ENCODE measurements around the gene QRICH1. TPM values are rescaled to one million over a fixed set of nuclear protein-coding genes. Genes with fewer than 3 reads are reported as not detected.

The QRICH1 gene
- total RNA-seq, 2 experiments from 2014 or later: 111 to 132 TPM

- Histone ChIP-seq H3K4me2 (ENCODE audit: low read length) (no peak overlapping the region), H3K27ac (ENCODE audit: low read depth, low read length, poor library complexity, severe bottlenecking) (no peak overlapping the region), H4K20me1 (ENCODE audit: insufficient read depth, low read length) (no peaks in the 10 kb centered on the region), H3K4me1 (ENCODE audit: insufficient read depth, low read length, poor library complexity, severe bottlenecking) (peaks cover 16% of the 10 kb centered on the region), H2AFZ (ENCODE audit: low read length) (no peak overlapping the region), H3K79me2 (ENCODE audit: insufficient read depth, low read depth, low read length) (peaks cover 7% of the 10 kb centered on the region), H3K9me2 (ENCODE audit: insufficient read depth, low read length) (no peaks in the 10 kb centered on the region), H3K9me3 (ENCODE audit: low read length) (no peaks in the 10 kb centered on the region), H3K36me3 (ENCODE audit: insufficient read depth, low read length) (peaks cover 72% of the 10 kb centered on the region), H3K4me3 (ENCODE audit: low read depth, low read length, poor library complexity, severe bottlenecking) (no peak overlapping the region)
- DNase-seq (ENCODE audit: low spot score): no peak
- POLR2A ChIA-PET: no interaction called here
- no TSS peak for BruUV-seq (replicated peaks)
- intact Hi-C loops (cut with micrococcal nuclease; ENCODE audit: unreplicated experiment): no loop called here
- CTCF ChIA-PET (ENCODE audit: unreplicated experiment): no interaction called here
- TF ChIP-seq, protein P1, sequence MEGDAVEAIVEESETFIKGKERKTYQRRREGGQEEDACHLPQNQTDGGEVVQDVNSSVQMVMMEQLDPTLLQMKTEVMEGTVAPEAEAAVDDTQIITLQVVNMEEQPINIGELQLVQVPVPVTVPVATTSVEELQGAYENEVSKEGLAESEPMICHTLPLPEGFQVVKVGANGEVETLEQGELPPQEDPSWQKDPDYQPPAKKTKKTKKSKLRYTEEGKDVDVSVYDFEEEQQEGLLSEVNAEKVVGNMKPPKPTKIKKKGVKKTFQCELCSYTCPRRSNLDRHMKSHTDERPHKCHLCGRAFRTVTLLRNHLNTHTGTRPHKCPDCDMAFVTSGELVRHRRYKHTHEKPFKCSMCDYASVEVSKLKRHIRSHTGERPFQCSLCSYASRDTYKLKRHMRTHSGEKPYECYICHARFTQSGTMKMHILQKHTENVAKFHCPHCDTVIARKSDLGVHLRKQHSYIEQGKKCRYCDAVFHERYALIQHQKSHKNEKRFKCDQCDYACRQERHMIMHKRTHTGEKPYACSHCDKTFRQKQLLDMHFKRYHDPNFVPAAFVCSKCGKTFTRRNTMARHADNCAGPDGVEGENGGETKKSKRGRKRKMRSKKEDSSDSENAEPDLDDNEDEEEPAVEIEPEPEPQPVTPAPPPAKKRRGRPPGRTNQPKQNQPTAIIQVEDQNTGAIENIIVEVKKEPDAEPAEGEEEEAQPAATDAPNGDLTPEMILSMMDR (conservative IDR thresholded peaks at IDR 0.05; ENCODE audit: low read length): no peak
- TF ChIP-seq EZH2phosphoT487 (IDR thresholded peaks at IDR 0.05; ENCODE audit: borderline replicate concordance, low read depth, low read length): no peak
Measured at GRCh38 chr3:49098429-49098828, 4.6 kb upstream of the QRICH1 start.

- no peak for TF ChIP-seq EZH2phosphoT487 (IDR thresholded peaks at IDR 0.05; ENCODE audit: borderline replicate concordance, low read depth, low read length)
- TF ChIP-seq, protein P1 (conservative IDR thresholded peaks at IDR 0.05; ENCODE audit: low read length): no peak
- H3K4me3 ChIP-seq (ENCODE audit: low read depth, low read length, poor library complexity, severe bottlenecking): peak overlapping the region; percentile 94
- ChIA-PET CTCF (ENCODE audit: unreplicated experiment) (interaction anchor here (0.6 to 1.1 kb wide), 5 partner anchors 11 to 376 kb away, joined by 3 to 6 read pairs (median 5); no protein-coding TSS in a partner anchor), POLR2A (interaction anchor here (0.5 to 2.7 kb wide), 17 partner anchors 9 to 482 kb away, joined by 3 to 14 read pairs (median 4); partner anchors contain the start of genes DAG1, IMPDH2, NDUFAF3 and QARS1)
- H3K79me2 ChIP-seq (ENCODE audit: insufficient read depth, low read depth, low read length): peaks cover 48% of the 10 kb centered on the region
- H3K36me3 ChIP-seq (ENCODE audit: insufficient read depth, low read length): peaks cover 60% of the 10 kb centered on the region
- H3K9me2 ChIP-seq (ENCODE audit: insufficient read depth, low read length): no peaks in the 10 kb centered on the region
- H2AFZ ChIP-seq (ENCODE audit: low read length): peak overlapping the region; percentile 47; the same call in 1 of the 2 replicates
- H4K20me1 ChIP-seq (ENCODE audit: insufficient read depth, low read length): peaks cover 19% of the 10 kb centered on the region; the same call in 1 of the 2 replicates
- no TSS peak for BruUV-seq (replicated peaks)
- peaks cover 23% of the 10 kb centered on the region for H3K4me1 ChIP-seq (ENCODE audit: insufficient read depth, low read length, poor library complexity, severe bottlenecking)
- peak overlapping the region; percentile 97 for H3K4me2 ChIP-seq (ENCODE audit: low read length)
- DNase-seq (ENCODE audit: low spot score): peak; percentile 88
- intact Hi-C loops (cut with micrococcal nuclease; ENCODE audit: unreplicated experiment): loop anchor here (5.0 kb wide), 3 partner anchors 86 to 579 kb away; partner anchors contain the start of genes APEH, ARIH2 and WDR6
- H3K9me3 ChIP-seq (ENCODE audit: low read length): no peaks in the 10 kb centered on the region
- H3K27ac ChIP-seq (ENCODE audit: low read depth, low read length, poor library complexity, severe bottlenecking): peak overlapping the region; percentile 87
Measured at GRCh38 chr3:49092938-49093852, 676 bp downstream of the QRICH1 start.
